ENCODE measurements around the gene ALG1.
"Not testable (repeated sequence)": the region's sequence is repeated elsewhere in the genome, so short reads cannot be mapped to it uniquely, and the experiment has no call there.

ALG1 gene

GRCh38 chr16:5073279-5073629 is 1.6 kb downstream of the ALG1 start:
- no peak for DNase-seq (ENCODE audit: low read depth in 2 of 2)

- DNase-seq (ENCODE audit: low read depth in 2 of 2): not testable (repeated sequence)
Observed at GRCh38 chr16:5073771-5074170, 2.1 kb downstream of the ALG1 start.

- no peak for DNase-seq (ENCODE audit: low read depth in 2 of 2)
Observed at GRCh38 chr16:5075637-5076036, 4.0 kb downstream of the ALG1 start.

- no peak for DNase-seq (ENCODE audit: low read depth in 2 of 2)
Observed at GRCh38 chr16:5077304-5077703, 5.7 kb downstream of the ALG1 start.

- no peak for DNase-seq (ENCODE audit: low read depth in 2 of 2)
Observed at GRCh38 chr16:5078626-5079025, 7.0 kb downstream of the ALG1 start.

- not testable (repeated sequence) for DNase-seq (ENCODE audit: low read depth in 2 of 2)
Observed at GRCh38 chr16:5080461-5080860, 8.8 kb downstream of the ALG1 start.

GRCh38 chr16:5080996-5081395 is 9.4 kb downstream of the ALG1 start:
- not testable (repeated sequence) for DNase-seq (ENCODE audit: low read depth in 2 of 2)

GRCh38 chr16:5083646-5084045 is 12.0 kb downstream of the ALG1 start:
- DNase-seq (ENCODE audit: low read depth in 2 of 2): not testable (repeated sequence)

GRCh38 chr16:5084099-5084731 is 12.6 kb downstream of the ALG1 start:
- not testable (repeated sequence) for DNase-seq (ENCODE audit: low read depth in 2 of 2)

GRCh38 chr16:5084802-5085201 is 13.2 kb downstream of the ALG1 start:
- peak; percentile 30 to 44 for DNase-seq (ENCODE audit: low read depth in 2 of 2)

- not testable (repeated sequence) for DNase-seq (ENCODE audit: low read depth in 2 of 2)
Observed at GRCh38 chr16:5085716-5086115, 14.1 kb downstream of the ALG1 start.

- DNase-seq (ENCODE audit: low read depth in 2 of 2): not testable (repeated sequence)
Observed at GRCh38 chr16:5088086-5088790, 16.6 kb downstream of the ALG1 start.

GRCh38 chr16:5088936-5089335 is 17.3 kb downstream of the ALG1 start:
- DNase-seq (ENCODE audit: low read depth in 2 of 2): not testable (repeated sequence)

GRCh38 chr16:5089911-5090555 is 18.4 kb downstream of the ALG1 start:
- DNase-seq (ENCODE audit: low read depth in 2 of 2): not testable (repeated sequence)

- DNase-seq (ENCODE audit: low read depth in 2 of 2): not testable (repeated sequence)
Observed at GRCh38 chr16:5090592-5090991, 18.9 kb downstream of the ALG1 start.

GRCh38 chr16:5093081-5093480 is 21.4 kb downstream of the ALG1 start:
- DNase-seq (ENCODE audit: low read depth in 2 of 2): not testable (repeated sequence)

GRCh38 chr16:5093746-5094145 is 22.1 kb downstream of the ALG1 start:
- not testable (repeated sequence) for DNase-seq (ENCODE audit: low read depth in 2 of 2)

GRCh38 chr16:5095145-5095830 is 23.6 kb downstream of the ALG1 start:
- DNase-seq (ENCODE audit: low read depth in 2 of 2): not testable (repeated sequence)

GRCh38 chr16:5096437-5097060 is 24.9 kb downstream of the ALG1 start:
- DNase-seq (ENCODE audit: low read depth in 2 of 2): not testable (repeated sequence)

- DNase-seq (ENCODE audit: low read depth in 2 of 2): peak; percentile 8 to 9
Observed at GRCh38 chr16:5097061-5097469, 25.4 kb downstream of the ALG1 start.

- peak; percentile 89 to 96 for DNase-seq (ENCODE audit: low read depth in 2 of 2)
Observed at GRCh38 chr16:5097470-5098220, 26.0 kb downstream of the ALG1 start, which contains the start of gene EEF2KMT. Gene EEF2KMT (minus strand): TSS chr16:5097795. CDS start chr16:5097739, 56 bp downstream.

Measured in stimulated activated CD8-positive, alpha-beta memory T cell treated with anti-CD3 and anti-CD28 coated beads, Interleukin-2, amount 100 ng/mL, for 48 hours (primary cell).